RPMI7951 (cell line): ENCODE measurements around the gene UMODL1. TPM values are rescaled to one million over a fixed set of nuclear protein-coding genes. Genes with fewer than 3 reads are reported as not detected.

Experiments used
- DNase-seq: peaks from one replicate; pipeline ENCODE4 v3.0.0-alpha.2; 2012; ENCODE audit warnings: low read depth
- total RNA-seq: library from RNA; depleted of rRNA; stranded (reverse); fragments of >200 nt; shearing (Covaris generic); gene quantifications from 2 replicates; pipeline ENCODE4 v1.2.3, GENCODE V29; 2014

Gene UMODL1
- total RNA-seq, 1 experiment from 2014 or later = not detected

GRCh38 chr21:42039911-42040351 lies 31.2 kb upstream of the UMODL1 start:
- peak; percentile 91 for DNase-seq

- peak; percentile 99 for DNase-seq
These were observed 30.5 kb upstream of the UMODL1 start for GRCh38 chr21:42040411-42041180.

GRCh38 chr21:42041246-42041645 lies 29.9 kb upstream of the UMODL1 start:
- DNase-seq = no peak

GRCh38 chr21:42041711-42042110 lies 29.4 kb upstream of the UMODL1 start:
- no peak for DNase-seq

GRCh38 chr21:42042651-42043050 lies 28.5 kb upstream of the UMODL1 start:
- no peak for DNase-seq

GRCh38 chr21:42043201-42043895 lies 27.8 kb upstream of the UMODL1 start:
- DNase-seq = no peak

- DNase-seq = no peak
These were observed 27.2 kb upstream of the UMODL1 start for GRCh38 chr21:42043961-42044360.

- no peak for DNase-seq
These were observed 26.1 kb upstream of the UMODL1 start for GRCh38 chr21:42044871-42045495.

GRCh38 chr21:42047821-42048613 lies 23.1 kb upstream of the UMODL1 start:
- DNase-seq = peak; percentile 92

GRCh38 chr21:42048870-42049577 lies 22.1 kb upstream of the UMODL1 start:
- DNase-seq = no peak

GRCh38 chr21:42049578-42050430 lies 21.3 kb upstream of the UMODL1 start:
- DNase-seq = peak; percentile 38

GRCh38 chr21:42051788-42052187 lies 19.3 kb upstream of the UMODL1 start:
- DNase-seq = peak; percentile 74

GRCh38 chr21:42055425-42055824 lies 15.7 kb upstream of the UMODL1 start:
- no peak for DNase-seq

GRCh38 chr21:42056468-42056867 lies 14.6 kb upstream of the UMODL1 start:
- peak; percentile 9 for DNase-seq

- peak; percentile 84 for DNase-seq
These were observed 14.0 kb upstream of the UMODL1 start for GRCh38 chr21:42056996-42057689.

GRCh38 chr21:42057851-42058437 lies 13.2 kb upstream of the UMODL1 start:
- DNase-seq = peak; percentile 24

- no peak for DNase-seq
These were observed 12.4 kb upstream of the UMODL1 start for GRCh38 chr21:42058631-42059111.

- no peak for DNase-seq
These were observed 12.0 kb upstream of the UMODL1 start for GRCh38 chr21:42059141-42059540.

GRCh38 chr21:42059721-42060120 lies 11.4 kb upstream of the UMODL1 start:
- no peak for DNase-seq
